ENCODE measurements around the gene ARHGAP29. TPM values are rescaled to one million over a fixed set of nuclear protein-coding genes. Genes with fewer than 3 reads are reported as not detected.

ARHGAP29 gene
- total RNA-seq, 1 experiment from 2014 or later = 137 TPM

GRCh38 chr1:94182191-94182590, 55.2 kb downstream of the ARHGAP29 start:
- H3K4me1 ChIP-seq (replicated peaks; ENCODE audit: insufficient read depth) = no peaks in the 10 kb centered on the region
- H3F3A ChIP-seq (ENCODE audit: insufficient read depth, low read depth) = peaks cover 99% of the 10 kb centered on the region
- TF ChIP-seq, protein P1, sequence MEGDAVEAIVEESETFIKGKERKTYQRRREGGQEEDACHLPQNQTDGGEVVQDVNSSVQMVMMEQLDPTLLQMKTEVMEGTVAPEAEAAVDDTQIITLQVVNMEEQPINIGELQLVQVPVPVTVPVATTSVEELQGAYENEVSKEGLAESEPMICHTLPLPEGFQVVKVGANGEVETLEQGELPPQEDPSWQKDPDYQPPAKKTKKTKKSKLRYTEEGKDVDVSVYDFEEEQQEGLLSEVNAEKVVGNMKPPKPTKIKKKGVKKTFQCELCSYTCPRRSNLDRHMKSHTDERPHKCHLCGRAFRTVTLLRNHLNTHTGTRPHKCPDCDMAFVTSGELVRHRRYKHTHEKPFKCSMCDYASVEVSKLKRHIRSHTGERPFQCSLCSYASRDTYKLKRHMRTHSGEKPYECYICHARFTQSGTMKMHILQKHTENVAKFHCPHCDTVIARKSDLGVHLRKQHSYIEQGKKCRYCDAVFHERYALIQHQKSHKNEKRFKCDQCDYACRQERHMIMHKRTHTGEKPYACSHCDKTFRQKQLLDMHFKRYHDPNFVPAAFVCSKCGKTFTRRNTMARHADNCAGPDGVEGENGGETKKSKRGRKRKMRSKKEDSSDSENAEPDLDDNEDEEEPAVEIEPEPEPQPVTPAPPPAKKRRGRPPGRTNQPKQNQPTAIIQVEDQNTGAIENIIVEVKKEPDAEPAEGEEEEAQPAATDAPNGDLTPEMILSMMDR (conservative IDR thresholded peaks at IDR 0.05) = no peak
- no peak for TF ChIP-seq EZH2 (IDR thresholded peaks at IDR 0.05; ENCODE audit: low read depth)
- peaks cover 9% of the 10 kb centered on the region; the same call in 1 of the 2 replicates for H4K20me1 ChIP-seq (ENCODE audit: insufficient read depth)
- no TSS peak for BruUV-seq (replicated peaks)
- H3K4me3 ChIP-seq = no peak overlapping the region
- DNase-seq = no peak
- peaks cover 67% of the 10 kb centered on the region for H3K79me2 ChIP-seq (ENCODE audit: low read depth)
- H2AFZ ChIP-seq = no peak overlapping the region
- no peaks in the 10 kb centered on the region for H3K9me3 ChIP-seq (ENCODE audit: insufficient read depth, low read depth)
- H3K4me2 ChIP-seq = no peak overlapping the region
- no peaks in the 10 kb centered on the region for H3K27me3 ChIP-seq (ENCODE audit: insufficient read depth, low read depth)
- intact Hi-C loops (cut with micrococcal nuclease; ENCODE audit: unreplicated experiment) = no loop called here
- ChIA-PET POLR2A (ENCODE audit: unreplicated experiment) (no interaction called here), CTCF (interaction anchor here (0.6 kb wide), 1 partner anchor 142 kb away, joined by 4 read pairs; no protein-coding TSS in a partner anchor)
- H3K9me2 ChIP-seq (ENCODE audit: insufficient read depth) = no peaks in the 10 kb centered on the region
- H3K36me3 ChIP-seq (ENCODE audit: low read depth) = peaks cover 94% of the 10 kb centered on the region
- H3K27ac ChIP-seq = peak overlapping the region; percentile 31

DNA sequence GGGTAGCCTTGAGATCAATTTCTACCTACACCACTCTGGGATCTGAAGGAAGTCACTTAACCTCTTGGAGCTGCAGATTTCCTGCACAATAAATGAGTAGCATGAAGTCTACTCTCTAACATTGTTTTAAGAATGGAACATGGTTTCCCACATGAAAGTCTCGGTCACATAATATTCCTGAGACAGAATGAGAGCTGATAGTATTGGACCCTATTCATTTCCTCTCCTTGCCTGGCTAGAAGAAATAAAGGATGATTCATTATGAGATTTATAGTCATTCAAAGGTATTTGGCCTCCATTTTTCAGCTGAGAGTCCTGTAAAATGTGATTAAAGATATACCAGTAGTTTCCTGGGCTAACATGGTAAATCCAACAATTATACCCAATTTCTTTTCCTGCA, 56.7 kb downstream of the ARHGAP29 start:
- intact Hi-C loops (cut with micrococcal nuclease; ENCODE audit: unreplicated experiment) = no loop called here
- Histone ChIP-seq H3K4me1 (replicated peaks; ENCODE audit: insufficient read depth) (no peaks in the 10 kb centered on the region), H2AFZ (no peak overlapping the region), H3K36me3 (ENCODE audit: low read depth) (peaks cover 94% of the 10 kb centered on the region), H3F3A (ENCODE audit: insufficient read depth, low read depth) (peaks cover 99% of the 10 kb centered on the region), H3K79me2 (ENCODE audit: low read depth) (peaks cover 72% of the 10 kb centered on the region), H3K4me2 (no peak overlapping the region), H4K20me1 (ENCODE audit: insufficient read depth) (peaks cover 22% of the 10 kb centered on the region; the same call in 1 of the 2 replicates), H3K4me3 (no peak overlapping the region), H3K27ac (peak overlapping the region; percentile 31), H3K9me2 (ENCODE audit: insufficient read depth) (no peaks in the 10 kb centered on the region), H3K27me3 (ENCODE audit: insufficient read depth, low read depth) (no peaks in the 10 kb centered on the region), H3K9me3 (ENCODE audit: insufficient read depth, low read depth) (no peaks in the 10 kb centered on the region)
- CTCF ChIA-PET = no interaction called here
- no peak for DNase-seq
- no peak for TF ChIP-seq EZH2 (IDR thresholded peaks at IDR 0.05; ENCODE audit: low read depth)
- TF ChIP-seq, protein P1 (conservative IDR thresholded peaks at IDR 0.05) = no peak
- POLR2A ChIA-PET (ENCODE audit: unreplicated experiment) = no interaction called here
- no TSS peak for BruUV-seq (replicated peaks)

DNA sequence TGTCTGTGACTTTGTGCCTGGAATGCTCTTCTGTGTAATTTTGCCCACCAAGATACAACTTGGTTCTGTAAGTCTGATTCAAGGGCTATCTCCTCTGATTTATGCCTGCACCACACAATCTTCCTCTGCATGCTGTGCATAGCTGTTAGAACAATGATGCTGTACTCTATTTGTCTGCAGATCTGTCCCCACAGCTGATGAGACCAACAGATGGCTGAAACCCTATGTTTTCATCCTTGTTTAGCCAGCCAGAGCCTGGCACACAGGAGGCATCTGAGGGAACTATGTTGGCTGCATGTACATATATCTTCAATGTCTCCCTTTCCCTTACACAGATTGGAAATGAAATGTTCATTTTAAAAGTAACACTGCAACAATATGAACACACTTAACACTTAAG, 58.5 kb downstream of the ARHGAP29 start:
- H3K9me2 ChIP-seq (ENCODE audit: insufficient read depth) = no peaks in the 10 kb centered on the region
- intact Hi-C loops (cut with micrococcal nuclease; ENCODE audit: unreplicated experiment) = no loop called here
- no TSS peak for BruUV-seq (replicated peaks)
- H3F3A ChIP-seq (ENCODE audit: insufficient read depth, low read depth) = peaks cover 99% of the 10 kb centered on the region
- H3K27me3 ChIP-seq (ENCODE audit: insufficient read depth, low read depth) = no peaks in the 10 kb centered on the region
- no peak overlapping the region for H2AFZ ChIP-seq
- H3K9me3 ChIP-seq (ENCODE audit: insufficient read depth, low read depth) = no peaks in the 10 kb centered on the region
- no peak for DNase-seq
- no peak overlapping the region for H3K4me3 ChIP-seq
- H3K36me3 ChIP-seq (ENCODE audit: low read depth) = peaks cover 96% of the 10 kb centered on the region
- peaks cover 78% of the 10 kb centered on the region for H3K79me2 ChIP-seq (ENCODE audit: low read depth)
- peaks cover 22% of the 10 kb centered on the region; the same call in 1 of the 2 replicates for H4K20me1 ChIP-seq (ENCODE audit: insufficient read depth)
- POLR2A ChIA-PET (ENCODE audit: unreplicated experiment) = no interaction called here
- no peak for TF ChIP-seq EZH2 (IDR thresholded peaks at IDR 0.05; ENCODE audit: low read depth)
- TF ChIP-seq, protein P1 (conservative IDR thresholded peaks at IDR 0.05) = no peak
- no peaks in the 10 kb centered on the region for H3K4me1 ChIP-seq (replicated peaks; ENCODE audit: insufficient read depth)
- H3K4me2 ChIP-seq = no peak overlapping the region
- CTCF ChIA-PET = no interaction called here
- 0 out of 2 replicates have a peak overlapping the region, but pooled peaks have one; percentile 18 for H3K27ac ChIP-seq
